Neural cell (in vitro differentiated cells): Measurements from ENCODE around the gene ZNF3.

Source experiments
- CTCF ChIP-seq: fragments of 450-650 bp; IDR thresholded peaks from 2 replicates; pipeline ENCODE4 v1.5.1; 2014; ENCODE audit warnings: antibody characterized with exemption, mild to moderate bottlenecking, moderate library complexity; ENCODE audit not compliant: poor library complexity, severe bottlenecking
- EZH2 ChIP-seq: fragments of 200-600, 300-800 bp; shearing (Covaris generic), sonication (generic); IDR thresholded peaks from 2 replicates; pipeline ENCODE4 v1.6.1; 2014; ENCODE audit warnings: antibody characterized with exemption, low read length, borderline replicate concordance, mild to moderate bottlenecking; ENCODE audit not compliant: insufficient read depth, poor library complexity, severe bottlenecking
- POLR2AphosphoS5 ChIP-seq: IDR thresholded peaks from 2 replicates; pipeline ENCODE4 v1.6.1; 2012
- RAD21 ChIP-seq: fragments of 450-650 bp; conservative IDR thresholded peaks from 2 replicates; pipeline ENCODE4 v1.6.1; 2014; ENCODE audit warnings: antibody characterized with exemption, mild to moderate bottlenecking, moderate library complexity
- REST ChIP-seq: IDR thresholded peaks from 2 replicates; pipeline ENCODE4 v1.6.1; 2012; ENCODE audit warnings: borderline replicate concordance

GRCh38 chr7:100074841-100075240 is 6.7 kb downstream of the ZNF3 start:
- TF ChIP-seq CTCF (no peak), RAD21 (no peak), EZH2 (no peak), REST (no peak), POLR2AphosphoS5 (no peak)
